ENCODE results near the gene PSMC2. TPM values are rescaled to one million over a fixed set of nuclear protein-coding genes. Genes with fewer than 3 reads are reported as not detected.

PSMC2 gene
- total and polyA plus RNA-seq, 2 of the 4 experiments (the other 2 are of a cell fraction), result 184 to 311 TPM

DNA sequence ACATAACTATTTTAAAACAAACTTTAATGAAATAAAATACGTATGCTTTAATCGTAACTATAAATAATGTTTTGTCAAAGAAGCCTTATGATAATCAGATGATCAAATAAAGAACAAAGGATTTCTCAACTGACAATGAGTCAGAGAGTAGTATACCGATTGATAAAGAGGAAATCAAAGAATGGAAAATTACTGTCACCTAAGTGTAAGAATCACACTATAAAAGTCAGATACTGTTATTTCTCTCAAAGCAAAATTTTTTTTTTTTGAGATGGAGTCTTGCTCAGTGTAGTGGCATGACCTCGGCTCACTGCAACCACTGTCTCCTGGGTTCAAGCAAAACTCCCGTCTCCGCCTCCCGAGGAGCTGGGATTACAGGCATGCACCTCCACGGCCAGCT lies 21.7 kb upstream of the PSMC2 start:
- Histone ChIP-seq H2BK5ac (ENCODE audit: low read depth, low read length, poor library complexity, severe bottlenecking) (no peak overlapping the region), H3K18ac (ENCODE audit: low read depth, low read length) (no peak overlapping the region), H3K4me3 (ENCODE audit: insufficient read depth, low read depth, low read length) (no peak overlapping the region), H3K27me3 (ENCODE audit: control insufficient read depth, insufficient read depth, low read length) (no peaks in the 10 kb centered on the region), H4K8ac (ENCODE audit: low read depth in 2 of 2, low read length in 2 of 2) (no peak overlapping the region), H2BK120ac (ENCODE audit: low read depth, low read length) (no peak overlapping the region), H2AK5ac (ENCODE audit: low read depth, low read length) (no peak overlapping the region), H3K4ac (ENCODE audit: low read depth, low read length) (no peak overlapping the region), H3K4me1 (ENCODE audit: control insufficient read depth, insufficient read depth, low read length) (no peaks in the 10 kb centered on the region), H2AFZ (replicated peaks; ENCODE audit: low read length, poor library complexity) (no peak overlapping the region), H4K5ac (ENCODE audit: low read depth, low read length) (no peak overlapping the region), H3K9me3 (ENCODE audit: control insufficient read depth, insufficient read depth, low read length) (no peaks in the 10 kb centered on the region), H3K27ac (ENCODE audit: insufficient read depth, low read length) (no peak overlapping the region), H3K36me3 (ENCODE audit: control insufficient read depth, insufficient read depth, low read length) (peaks cover 31% of the 10 kb centered on the region), H3K9me1 (ENCODE audit: insufficient read depth, low read length) (no peaks in the 10 kb centered on the region), H3K23ac (ENCODE audit: low read depth, low read length) (no peak overlapping the region), H4K20me1 (ENCODE audit: insufficient read depth, low read length) (no peaks in the 10 kb centered on the region; the same call in 1 of the 2 replicates), H3K9ac (ENCODE audit: low read depth, low read length) (no peak overlapping the region), H4K91ac (ENCODE audit: insufficient read depth, low read depth, low read length) (no peak overlapping the region), H2BK15ac (ENCODE audit: low read depth, low read length) (no peak overlapping the region), H2AK9ac (replicated peaks; ENCODE audit: low read depth, low read length, poor library complexity) (no peak overlapping the region), H3K56ac (ENCODE audit: extremely low read depth, insufficient read depth, low read length) (no peak overlapping the region), H2BK20ac (ENCODE audit: low read depth, low read length) (no peak overlapping the region), H3K14ac (replicated peaks; ENCODE audit: low read depth, low read length) (no peak overlapping the region), H3K4me2 (ENCODE audit: low read depth, low read length) (no peak overlapping the region), H3K79me1 (ENCODE audit: low read depth in 1 of 2, low read length in 2 of 2) (peaks cover 4 to 5% of the 10 kb centered on the region in 2 experiments; a peak in 3 of 4 replicates)
- ChIA-PET CTCF (no interaction called here), POLR2A (ENCODE audit: unreplicated experiment) (no interaction called here)
- DNase-seq, result no peak
- BruUV-seq (replicated peaks), result no TSS peak
- TF ChIP-seq MAFK (IDR thresholded peaks at IDR 0.05; ENCODE audit: low read depth, low read length), result no peak
- no peak for TF ChIP-seq RAD21 (IDR thresholded peaks at IDR 0.05; ENCODE audit: low read length)
- no peak for TF ChIP-seq SMC3 (IDR thresholded peaks at IDR 0.05; ENCODE audit: low read depth, low read length)
- no peak for TF ChIP-seq RFX5 (IDR thresholded peaks at IDR 0.05; ENCODE audit: low read depth, low read length)
- no peak for TF ChIP-seq CHD1 (IDR thresholded peaks at IDR 0.05; ENCODE audit: low read depth, low read length)
- no peak for TF ChIP-seq ELK1 (IDR thresholded peaks at IDR 0.05; ENCODE audit: borderline replicate concordance, low read depth, low read length)
- TF ChIP-seq NFE2L2 (IDR thresholded peaks at IDR 0.05; ENCODE audit: low read depth, low read length), result no peak
- TF ChIP-seq, protein P1, sequence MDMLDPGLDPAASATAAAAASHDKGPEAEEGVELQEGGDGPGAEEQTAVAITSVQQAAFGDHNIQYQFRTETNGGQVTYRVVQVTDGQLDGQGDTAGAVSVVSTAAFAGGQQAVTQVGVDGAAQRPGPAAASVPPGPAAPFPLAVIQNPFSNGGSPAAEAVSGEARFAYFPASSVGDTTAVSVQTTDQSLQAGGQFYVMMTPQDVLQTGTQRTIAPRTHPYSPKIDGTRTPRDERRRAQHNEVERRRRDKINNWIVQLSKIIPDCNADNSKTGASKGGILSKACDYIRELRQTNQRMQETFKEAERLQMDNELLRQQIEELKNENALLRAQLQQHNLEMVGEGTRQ (IDR thresholded peaks at IDR 0.05; ENCODE audit: low read depth, low read length), result no peak
- TF ChIP-seq CTCF (conservative IDR thresholded peaks at IDR 0.05; ENCODE audit: low read depth, low read length), result no peak
- no peak for TF ChIP-seq MXI1 (IDR thresholded peaks at IDR 0.05; ENCODE audit: borderline replicate concordance, low read depth, low read length)
- no peak for TF ChIP-seq CEBPB (IDR thresholded peaks at IDR 0.05; ENCODE audit: low read depth, low read length)
- no peak for TF ChIP-seq POLR2A (IDR thresholded peaks at IDR 0.05; ENCODE audit: low read depth, low read length)
- no peak for TF ChIP-seq BHLHE40 (IDR thresholded peaks at IDR 0.05; ENCODE audit: low read depth, low read length)
- TF ChIP-seq MAZ (IDR thresholded peaks at IDR 0.05; ENCODE audit: borderline replicate concordance, low read depth, low read length), result no peak
- no peak for TF ChIP-seq FOS (IDR thresholded peaks at IDR 0.05; ENCODE audit: low read depth, low read length)
- no peak for TF ChIP-seq RCOR1 (IDR thresholded peaks at IDR 0.05; ENCODE audit: insufficient replicate concordance, low read length)
- dilution Hi-C loops (cut with HindIII; ENCODE audit: low sequenced_read_pairs, unreplicated experiment) (no loop called here), in situ Hi-C loops (cut with MboI; ENCODE audit: low sequenced_read_pairs) (no loop called here), intact Hi-C loops (cut with micrococcal nuclease) (no loop called here)
- 90% methylated on average over 2 of the region's 8 CpGs; no CpG with 5 or more reads in 1 of the 2 experiments for WGBS, 2 experiments (ENCODE audit: extremely low coverage in 2 of 2, insufficient read length in 1 of 2)
- ATAC-seq (ENCODE audit: low read depth), result no peak

All from IMR-90 (cell line).